ENCODE results near the gene PRTG. TPM values are rescaled to one million over a fixed set of nuclear protein-coding genes. Genes with fewer than 3 reads are reported as not detected.

The PRTG gene
- total and polyA plus RNA-seq, 2 experiments from 2014 or later = 0.63 to 3.4 TPM

GRCh38 chr15:55590788-55591187 lies 152.2 kb downstream of the PRTG start (continued):
- TF ChIP-seq EZH2 (IDR thresholded peaks at IDR 0.05; ENCODE audit: low read depth, unreplicated experiment) (no peak), STAT1 (IDR thresholded peaks at IDR 0.05; ENCODE audit: unreplicated experiment) (no peak), NANOG (IDR thresholded peaks at IDR 0.05; ENCODE audit: borderline replicate concordance) (no peak)
- TF ChIP-seq, protein P1, sequence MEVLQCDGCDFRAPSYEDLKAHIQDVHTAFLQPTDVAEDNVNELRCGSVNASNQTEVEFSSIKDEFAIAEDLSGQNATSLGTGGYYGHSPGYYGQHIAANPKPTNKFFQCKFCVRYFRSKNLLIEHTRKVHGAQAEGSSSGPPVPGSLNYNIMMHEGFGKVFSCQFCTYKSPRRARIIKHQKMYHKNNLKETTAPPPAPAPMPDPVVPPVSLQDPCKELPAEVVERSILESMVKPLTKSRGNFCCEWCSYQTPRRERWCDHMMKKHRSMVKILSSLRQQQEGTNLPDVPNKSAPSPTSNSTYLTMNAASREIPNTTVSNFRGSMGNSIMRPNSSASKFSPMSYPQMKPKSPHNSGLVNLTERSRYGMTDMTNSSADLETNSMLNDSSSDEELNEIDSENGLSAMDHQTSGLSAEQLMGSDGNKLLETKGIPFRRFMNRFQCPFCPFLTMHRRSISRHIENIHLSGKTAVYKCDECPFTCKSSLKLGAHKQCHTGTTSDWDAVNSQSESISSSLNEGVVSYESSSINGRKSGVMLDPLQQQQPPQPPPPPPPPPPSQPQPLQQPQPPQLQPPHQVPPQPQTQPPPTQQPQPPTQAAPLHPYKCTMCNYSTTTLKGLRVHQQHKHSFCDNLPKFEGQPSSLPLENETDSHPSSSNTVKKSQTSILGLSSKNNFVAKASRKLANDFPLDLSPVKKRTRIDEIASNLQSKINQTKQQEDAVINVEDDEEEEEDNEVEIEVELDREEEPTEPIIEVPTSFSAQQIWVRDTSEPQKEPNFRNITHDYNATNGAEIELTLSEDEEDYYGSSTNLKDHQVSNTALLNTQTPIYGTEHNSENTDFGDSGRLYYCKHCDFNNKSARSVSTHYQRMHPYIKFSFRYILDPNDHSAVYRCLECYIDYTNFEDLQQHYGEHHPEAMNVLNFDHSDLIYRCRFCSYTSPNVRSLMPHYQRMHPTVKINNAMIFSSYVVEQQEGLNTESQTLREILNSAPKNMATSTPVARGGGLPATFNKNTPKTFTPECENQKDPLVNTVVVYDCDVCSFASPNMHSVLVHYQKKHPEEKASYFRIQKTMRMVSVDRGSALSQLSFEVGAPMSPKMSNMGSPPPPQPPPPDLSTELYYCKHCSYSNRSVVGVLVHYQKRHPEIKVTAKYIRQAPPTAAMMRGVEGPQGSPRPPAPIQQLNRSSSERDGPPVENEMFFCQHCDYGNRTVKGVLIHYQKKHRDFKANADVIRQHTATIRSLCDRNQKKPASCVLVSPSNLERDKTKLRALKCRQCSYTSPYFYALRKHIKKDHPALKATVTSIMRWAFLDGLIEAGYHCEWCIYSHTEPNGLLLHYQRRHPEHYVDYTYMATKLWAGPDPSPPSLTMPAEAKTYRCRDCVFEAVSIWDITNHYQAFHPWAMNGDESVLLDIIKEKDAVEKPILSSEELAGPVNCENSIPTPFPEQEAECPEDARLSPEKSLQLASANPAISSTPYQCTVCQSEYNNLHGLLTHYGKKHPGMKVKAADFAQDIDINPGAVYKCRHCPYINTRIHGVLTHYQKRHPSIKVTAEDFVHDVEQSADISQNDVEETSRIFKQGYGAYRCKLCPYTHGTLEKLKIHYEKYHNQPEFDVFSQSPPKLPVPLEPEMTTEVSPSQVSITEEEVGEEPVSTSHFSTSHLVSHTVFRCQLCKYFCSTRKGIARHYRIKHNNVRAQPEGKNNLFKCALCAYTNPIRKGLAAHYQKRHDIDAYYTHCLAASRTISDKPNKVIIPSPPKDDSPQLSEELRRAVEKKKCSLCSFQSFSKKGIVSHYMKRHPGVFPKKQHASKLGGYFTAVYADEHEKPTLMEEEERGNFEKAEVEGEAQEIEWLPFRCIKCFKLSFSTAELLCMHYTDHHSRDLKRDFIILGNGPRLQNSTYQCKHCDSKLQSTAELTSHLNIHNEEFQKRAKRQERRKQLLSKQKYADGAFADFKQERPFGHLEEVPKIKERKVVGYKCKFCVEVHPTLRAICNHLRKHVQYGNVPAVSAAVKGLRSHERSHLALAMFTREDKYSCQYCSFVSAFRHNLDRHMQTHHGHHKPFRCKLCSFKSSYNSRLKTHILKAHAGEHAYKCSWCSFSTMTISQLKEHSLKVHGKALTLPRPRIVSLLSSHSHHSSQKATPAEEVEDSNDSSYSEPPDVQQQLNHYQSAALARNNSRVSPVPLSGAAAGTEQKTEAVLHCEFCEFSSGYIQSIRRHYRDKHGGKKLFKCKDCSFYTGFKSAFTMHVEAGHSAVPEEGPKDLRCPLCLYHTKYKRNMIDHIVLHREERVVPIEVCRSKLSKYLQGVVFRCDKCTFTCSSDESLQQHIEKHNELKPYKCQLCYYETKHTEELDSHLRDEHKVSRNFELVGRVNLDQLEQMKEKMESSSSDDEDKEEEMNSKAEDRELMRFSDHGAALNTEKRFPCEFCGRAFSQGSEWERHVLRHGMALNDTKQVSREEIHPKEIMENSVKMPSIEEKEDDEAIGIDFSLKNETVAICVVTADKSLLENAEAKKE (CRISPR knock-in tag; IDR thresholded peaks at IDR 0.05) = no peak

GRCh38 chr15:55589287-55589686 lies 153.7 kb downstream of the PRTG start:
- 0 out of 3 replicates have a peak, but pooled peaks cover 3% of the 10 kb centered on the region for H3K36me3 Mint-ChIP-seq (ENCODE audit: low read depth)
- H3F3A ChIP-seq (replicated peaks; ENCODE audit: low read depth) = no peaks in the 10 kb centered on the region
- H3K9me2 ChIP-seq (ENCODE audit: insufficient read depth) = no peaks in the 10 kb centered on the region
- no peak for TF ChIP-seq EZH2phosphoT487 (IDR thresholded peaks at IDR 0.05; ENCODE audit: unreplicated experiment)
- no peak for TF ChIP-seq ZNF114 (CRISPR knock-in tag; IDR thresholded peaks at IDR 0.05)
- H3K4me3 Mint-ChIP-seq = peak overlapping the region; percentile 66
- DNase-seq (ENCODE audit: low spot score) (no peak), ATAC-seq (no peak)
- peak overlapping the region; percentile 60 for H3K4me3 ChIP-seq
- peaks cover 67% of the 10 kb centered on the region for H3K27me3 ChIP-seq (ENCODE audit: insufficient read depth)
- H3K27ac Mint-ChIP-seq = no peak overlapping the region
- 0 out of 2 replicates have a peak, but pooled peaks cover 3% of the 10 kb centered on the region for H3K4me1 ChIP-seq (ENCODE audit: insufficient read depth)
- peaks cover 22% of the 10 kb centered on the region for H3K27me3 Mint-ChIP-seq (ENCODE audit: insufficient read depth, low read depth, poor library complexity)
- H3K36me3 ChIP-seq (ENCODE audit: insufficient read depth) = no peaks in the 10 kb centered on the region
- H3K9me3 Mint-ChIP-seq = peaks cover 7% of the 10 kb centered on the region; the same call in 2 of the 3 replicates
- H3K79me2 ChIP-seq (replicated peaks; ENCODE audit: insufficient read depth) = no peaks in the 10 kb centered on the region
- H3K4me1 Mint-ChIP-seq = peaks cover 4% of the 10 kb centered on the region; the same call in 1 of the 3 replicates
- H2AFZ ChIP-seq = no peak overlapping the region
- no peaks in the 10 kb centered on the region; the same call in none of the 2 replicates for H4K20me1 ChIP-seq (replicated peaks; ENCODE audit: insufficient read depth)
- no peak overlapping the region for H3K27ac ChIP-seq (ENCODE audit: low read depth)
- H3K4me2 ChIP-seq = peak overlapping the region; percentile 82

Measured in GM23338 (cell line).